Sigmoid colon (tissue), 3 donors: ENCODE measurements around the gene ABCC3.

Source experiments
- CTCF ChIP-seq, 4 experiments: fragments of 450-650 bp in 3 of 4; fragments of 200-600 bp in 1 of 4; IDR thresholded peaks; one replicate each; pipeline ENCODE4 v1.5.1; 2016 to 2019; ENCODE audit warnings: antibody characterized with exemption in 4 of 4, mild to moderate bottlenecking in 3 of 4, moderate library complexity in 2 of 4
- POLR2A ChIP-seq, 2 donors: fragments of 450-650 bp; IDR thresholded peaks; one replicate each; pipeline ENCODE4 v1.6.1; 2016; ENCODE audit warnings: antibody characterized with exemption in 2 of 2, mild to moderate bottlenecking in 2 of 2, moderate library complexity in 2 of 2

- no peak for TF ChIP-seq POLR2A (IDR thresholded peaks at IDR 0.05)
- TF ChIP-seq CTCF (IDR thresholded peaks at IDR 0.05): no peak
Observed at GRCh38 chr17:50598487-50598886, 36.2 kb upstream of the ABCC3 start.
